GM19395 (cell line): ENCODE data around the gene EHMT1.

Experiments used
- ATAC-seq: cut with Tn5 transposase; IDR thresholded peaks from one replicate; pipeline ENCODE4 v1.9.1; 2021; ENCODE audit warnings: mild to moderate bottlenecking, moderate library complexity; ENCODE audit not compliant: unreplicated experiment

The EHMT1 gene

DNA sequence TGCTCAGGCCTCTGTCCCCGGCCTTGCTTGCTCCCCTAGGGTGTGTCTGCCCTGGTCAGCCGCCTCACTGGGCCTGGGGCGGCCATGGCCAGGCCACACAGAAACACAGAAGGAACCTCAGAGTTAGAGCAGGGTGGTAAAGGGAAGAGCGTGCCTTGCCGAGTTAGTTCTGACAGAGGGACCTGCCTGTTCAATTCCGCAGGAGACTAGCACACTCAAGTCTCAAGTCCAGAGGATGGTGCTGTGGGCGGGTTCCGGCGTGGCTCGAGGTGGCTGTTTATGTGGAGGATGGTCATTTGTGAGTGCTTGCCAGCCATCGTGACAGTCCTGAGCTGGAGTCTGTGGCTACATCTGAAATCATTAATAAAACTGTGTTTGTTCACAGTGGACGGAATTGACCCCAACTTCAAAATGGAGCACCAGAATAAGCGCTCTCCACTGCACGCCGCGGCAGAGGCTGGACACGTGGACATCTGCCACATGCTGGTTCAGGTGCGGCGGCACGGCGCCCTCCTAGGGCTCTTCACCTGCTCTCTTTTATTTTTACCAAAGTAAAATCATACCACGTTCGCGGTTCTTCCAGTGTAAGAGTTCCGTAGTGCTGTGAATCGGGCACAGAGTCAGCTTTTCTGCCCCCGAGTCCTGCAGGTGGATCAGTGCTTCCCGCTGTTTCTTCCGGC is 163.2 kb downstream of the EHMT1 start:
- no peak for ATAC-seq

DNA sequence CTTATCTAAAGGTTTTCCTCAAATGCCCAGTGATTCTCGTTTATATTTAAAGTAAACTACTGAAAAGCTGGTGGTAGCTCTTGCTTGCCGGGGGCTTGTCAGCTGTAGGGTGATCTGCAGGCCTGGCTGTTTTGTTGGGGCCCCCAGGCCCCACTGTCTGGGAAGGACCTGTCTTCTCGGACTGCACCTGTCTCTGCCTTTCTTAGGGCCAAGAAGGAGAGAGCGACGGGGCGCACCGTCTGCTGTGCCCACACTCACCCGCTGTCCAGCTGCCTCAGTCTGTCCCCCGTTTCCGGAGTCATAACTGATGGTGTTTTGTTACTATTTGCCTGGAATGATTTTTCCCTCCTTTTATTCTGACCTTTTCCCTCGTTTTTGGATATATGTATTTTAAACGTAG is 164.7 kb downstream of the EHMT1 start:
- ATAC-seq, result no peak

DNA sequence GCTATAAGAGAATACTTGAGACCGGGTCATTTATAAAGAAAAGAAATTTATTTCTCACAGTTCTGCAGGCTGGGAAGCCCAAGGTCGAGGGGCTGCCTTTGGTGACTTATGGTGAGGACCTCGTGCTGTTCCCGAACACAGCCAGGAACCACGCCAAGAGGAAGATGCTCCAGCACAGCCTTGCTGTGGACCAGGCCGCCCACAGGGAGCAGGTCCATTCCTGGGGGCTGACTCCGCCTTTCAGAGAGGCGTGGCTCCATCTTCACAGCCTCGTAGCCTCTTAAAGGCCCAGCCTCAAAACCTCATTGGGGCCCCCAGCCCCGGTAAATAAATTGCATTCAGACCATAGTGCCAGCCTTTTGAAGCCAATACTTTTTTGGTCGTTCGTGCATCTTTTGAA is 165.2 kb downstream of the EHMT1 start:
- no peak for ATAC-seq

DNA sequence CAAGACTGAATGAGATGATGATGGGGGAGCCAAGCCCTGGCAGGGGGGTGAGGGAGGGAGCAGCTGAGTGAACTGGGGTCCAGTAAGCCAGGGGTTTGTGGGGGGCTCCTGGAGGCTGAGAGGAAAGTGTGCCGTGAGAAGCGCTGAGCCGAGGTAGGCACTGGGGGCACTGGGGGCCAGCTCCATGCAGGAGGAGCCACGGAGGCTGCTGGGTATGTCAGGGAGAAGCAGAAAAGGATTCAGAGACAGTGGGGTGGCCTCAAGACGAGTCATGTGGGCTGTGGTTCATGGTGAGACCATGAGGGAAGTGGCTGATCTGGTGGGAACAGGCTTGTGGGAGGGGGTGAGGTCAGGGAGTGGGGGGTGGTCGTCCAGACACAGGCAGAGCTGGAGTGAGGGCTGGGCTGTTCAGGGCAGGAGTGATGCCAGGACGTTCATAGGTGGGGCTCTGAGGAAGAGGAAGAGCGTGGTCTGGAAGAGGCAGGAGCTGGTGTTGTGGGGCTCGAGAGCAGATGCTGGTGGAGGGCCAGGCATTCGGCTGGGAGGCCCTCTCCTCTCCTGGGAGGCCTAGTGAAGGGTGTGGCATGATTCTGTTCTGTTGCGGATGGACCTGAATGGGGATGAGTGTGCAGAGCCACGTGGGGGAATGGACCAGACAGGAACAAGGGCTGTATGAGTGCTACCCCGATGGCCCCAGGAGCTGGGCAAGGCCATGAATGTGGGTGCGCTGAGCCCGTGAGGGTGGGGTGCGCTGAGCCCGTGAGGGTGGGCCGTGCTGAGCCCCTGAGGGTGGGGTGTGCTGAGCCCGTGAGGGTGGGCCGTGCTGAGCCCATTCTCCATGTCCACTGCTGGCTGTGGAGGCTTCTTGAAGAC is 166.1 kb downstream of the EHMT1 start:
- ATAC-seq, result no peak

DNA sequence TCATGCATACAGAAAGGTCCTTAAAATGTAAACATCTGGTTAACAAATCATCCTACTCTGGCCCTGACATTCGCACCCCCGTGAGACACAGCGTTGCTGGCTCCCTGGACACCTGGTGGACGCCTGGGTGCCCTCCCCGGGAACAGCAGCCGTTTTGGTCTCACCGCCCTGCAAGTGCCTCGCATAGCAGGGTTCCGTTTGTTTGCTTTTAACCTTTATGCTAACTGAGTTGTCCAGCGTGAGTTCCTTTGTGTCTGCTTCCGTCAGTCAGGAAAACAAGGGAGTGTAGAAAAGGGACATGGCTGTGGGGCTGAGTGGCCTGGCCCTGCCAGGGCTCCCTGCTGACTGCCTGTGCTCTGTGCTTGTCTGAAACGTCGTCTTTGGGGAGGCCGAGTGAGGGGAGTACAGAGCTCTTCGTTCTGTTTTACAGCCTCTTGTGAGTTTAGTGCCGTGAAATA is 166.9 kb downstream of the EHMT1 start:
- ATAC-seq, result no peak

DNA sequence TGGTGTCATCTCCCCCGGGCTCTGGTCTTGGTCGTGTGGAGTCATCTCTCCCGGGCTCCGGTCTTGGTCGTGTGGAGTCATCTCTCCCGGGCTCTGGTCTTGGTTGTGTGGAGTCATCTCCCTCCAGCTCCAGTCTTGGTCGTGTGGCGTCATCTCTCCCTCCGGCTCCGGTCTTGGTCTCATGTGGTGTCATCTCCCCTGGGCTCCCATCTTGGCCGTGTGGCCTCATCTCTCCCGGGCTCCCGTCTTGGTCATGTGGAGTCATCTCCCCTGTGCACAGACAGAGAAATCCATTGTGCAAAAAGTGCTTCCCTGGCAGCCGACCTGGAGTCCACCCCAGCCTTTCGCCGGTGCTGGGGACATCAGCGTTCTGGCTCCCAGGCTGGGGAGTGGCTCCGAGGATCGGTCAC is 167.7 kb downstream of the EHMT1 start:
- ATAC-seq, result no peak

DNA sequence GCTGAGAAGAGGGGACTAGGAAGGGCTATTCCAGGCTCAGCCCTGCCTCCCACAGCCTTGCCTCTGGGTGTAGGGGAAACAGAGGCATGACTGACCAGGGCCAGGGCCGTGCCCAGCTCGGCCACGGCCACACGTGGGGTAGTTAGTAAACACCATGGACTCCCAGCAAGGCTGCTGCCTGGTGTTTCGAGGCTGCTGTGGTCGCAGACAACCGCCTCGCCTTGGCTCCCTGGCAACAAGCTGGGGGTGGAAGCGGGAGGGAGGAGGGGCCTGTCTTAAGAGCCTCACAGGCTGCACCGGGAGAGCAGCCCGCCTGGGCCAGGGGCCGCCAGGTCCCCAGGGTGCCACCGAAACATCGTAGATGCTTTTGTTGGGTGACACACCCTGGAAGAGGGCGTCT is 168.6 kb downstream of the EHMT1 start:
- ATAC-seq, result no peak

DNA sequence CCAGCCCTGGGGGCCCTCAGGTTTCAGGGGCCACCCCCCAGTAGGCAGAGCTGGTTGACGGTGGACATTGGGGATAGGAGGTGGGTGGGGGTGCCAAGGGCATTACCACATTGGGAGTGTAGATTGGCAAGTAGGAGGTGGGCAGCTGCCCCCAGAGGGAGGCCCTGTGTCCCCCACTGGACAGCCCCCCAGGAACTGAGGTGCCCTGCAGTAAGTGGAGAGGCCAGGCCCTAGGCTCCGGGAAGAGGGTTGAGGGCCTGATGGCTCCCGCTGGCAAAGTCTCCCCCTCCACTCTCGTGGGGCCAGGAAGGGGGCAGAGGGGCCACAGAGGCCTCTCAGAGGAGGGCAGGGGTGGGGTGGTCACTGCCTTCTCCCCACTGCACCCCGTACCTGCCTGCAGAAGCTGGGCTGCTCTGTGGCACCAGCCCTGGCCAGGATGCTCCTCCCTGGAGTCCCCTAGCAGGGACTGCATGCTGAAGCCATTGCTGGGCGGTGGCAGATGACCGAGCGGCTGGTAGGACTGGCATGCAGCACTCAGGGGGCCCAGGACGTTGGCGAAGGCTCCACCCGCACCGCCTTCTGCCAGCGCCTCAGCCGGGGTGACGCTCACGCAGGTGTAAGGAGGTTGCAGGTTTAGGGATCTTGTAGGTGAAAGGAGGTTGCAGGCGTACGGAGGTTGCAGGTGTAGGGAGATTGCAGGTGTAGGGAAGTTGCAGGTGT is 169.1 kb downstream of the EHMT1 start:
- no peak for ATAC-seq

DNA sequence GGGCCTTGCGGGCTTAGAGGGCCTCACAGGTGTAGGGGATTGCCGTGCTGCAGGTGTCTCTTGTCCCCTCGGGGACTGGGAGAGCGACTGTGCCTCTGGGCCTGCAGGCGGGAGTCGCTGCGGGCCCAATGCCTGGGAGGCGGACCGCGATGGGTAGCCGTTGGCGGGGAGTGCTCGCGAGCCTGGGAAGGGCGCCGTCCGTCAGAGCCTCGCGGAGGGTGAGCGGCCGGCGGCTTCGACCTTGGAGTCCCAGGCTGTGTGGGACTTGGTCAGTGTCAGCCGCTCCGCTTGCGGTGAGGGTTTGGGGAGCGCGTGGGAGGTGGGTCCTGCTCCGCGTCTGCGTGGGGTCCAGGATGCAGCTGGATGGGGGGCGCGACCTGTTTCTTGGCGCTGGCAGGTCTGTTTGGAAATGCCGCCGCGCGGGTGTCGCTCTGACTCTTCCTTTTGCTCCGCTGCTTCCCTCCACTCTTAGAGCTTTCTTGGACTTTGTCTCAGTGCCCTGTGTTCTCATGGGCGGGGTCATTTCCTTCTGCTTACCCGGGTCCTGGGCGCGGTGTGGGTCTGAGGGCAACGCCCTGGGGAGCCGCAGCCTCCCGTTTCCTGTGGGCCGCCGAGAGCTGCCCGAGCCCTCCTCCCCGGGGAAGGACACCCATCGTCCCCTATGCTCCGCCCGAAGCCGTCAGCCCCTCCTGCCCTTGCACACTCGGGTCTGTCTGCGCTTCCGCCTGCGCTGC is 169.9 kb downstream of the EHMT1 start:
- no peak for ATAC-seq

DNA sequence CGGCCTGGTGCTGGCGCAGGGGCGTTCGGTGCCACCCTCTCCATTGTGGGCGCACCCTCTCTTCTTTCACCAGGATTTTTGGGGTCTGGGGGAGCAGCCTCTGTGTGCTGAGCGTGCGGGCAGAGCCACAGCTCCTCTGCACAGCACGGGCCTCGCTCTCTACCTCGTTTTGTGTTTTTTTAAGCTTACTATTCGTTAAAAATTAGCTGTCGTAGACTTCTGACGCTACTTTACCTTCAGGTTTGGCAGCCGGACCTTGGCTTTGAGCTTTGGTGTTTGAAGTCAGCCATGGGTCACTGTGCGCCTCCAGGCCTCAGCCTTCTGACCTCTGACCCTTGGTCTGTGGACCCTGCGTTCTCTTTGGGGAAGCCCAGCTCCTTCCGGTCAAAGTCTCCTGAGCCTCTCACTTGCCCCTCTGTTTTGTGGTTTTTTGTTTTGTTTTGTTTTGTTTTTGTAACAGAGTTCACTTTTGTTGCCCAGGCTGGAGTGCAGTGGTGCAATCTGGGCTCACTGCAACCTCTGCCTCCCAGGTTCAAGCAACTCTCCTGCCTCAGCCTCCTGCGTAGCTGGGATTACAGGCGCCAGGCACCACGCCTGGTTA is 170.6 kb downstream of the EHMT1 start:
- no peak for ATAC-seq

DNA sequence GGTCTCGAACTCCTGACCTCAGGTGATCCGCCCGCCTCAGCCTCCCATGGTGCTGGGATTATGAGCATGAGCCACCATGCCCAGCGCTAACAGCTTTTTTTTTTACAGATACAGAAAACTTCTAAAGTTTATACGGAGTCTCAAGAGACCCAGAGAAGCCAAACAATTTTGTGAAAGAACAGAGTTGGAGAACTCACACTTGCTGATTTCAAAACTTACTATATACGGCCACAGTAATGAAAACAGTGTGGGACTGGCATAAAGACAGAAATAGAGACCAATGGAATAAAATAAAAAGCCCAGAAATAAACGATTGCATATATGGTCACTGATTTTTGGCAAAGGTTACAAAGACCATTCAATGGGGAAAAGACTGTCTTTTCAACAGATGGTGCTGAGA is 173.1 kb downstream of the EHMT1 start:
- no peak for ATAC-seq

DNA sequence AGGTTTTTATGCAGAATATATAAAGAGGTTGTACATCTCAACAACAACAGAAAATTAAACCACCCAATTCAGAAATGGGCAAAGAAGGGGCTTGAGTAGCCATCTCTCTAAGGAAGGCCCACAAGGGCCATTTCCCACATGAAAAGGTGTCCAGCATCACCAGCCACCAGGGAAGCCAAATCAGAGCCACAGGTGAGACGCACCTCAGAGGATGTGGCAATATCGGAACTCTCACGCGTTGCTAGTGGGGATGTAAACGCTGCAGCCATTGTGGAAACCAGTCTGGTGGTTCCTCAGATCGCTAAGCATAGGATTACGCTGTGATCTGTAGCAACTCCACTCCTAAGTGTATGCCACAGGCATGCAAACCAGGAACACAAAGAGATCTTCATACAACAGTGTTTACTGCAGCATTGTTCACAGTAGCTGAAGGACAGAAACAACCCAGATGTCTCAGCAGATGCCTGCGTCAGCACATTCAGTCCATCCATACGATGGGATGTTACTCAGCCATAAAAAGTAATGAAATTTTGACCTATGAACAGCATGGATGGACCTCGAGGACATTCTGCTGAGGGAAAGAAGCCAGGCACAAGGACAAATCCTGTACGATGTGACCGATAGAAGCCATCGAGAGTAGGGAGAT is 174.5 kb downstream of the EHMT1 start:
- no peak for ATAC-seq

DNA sequence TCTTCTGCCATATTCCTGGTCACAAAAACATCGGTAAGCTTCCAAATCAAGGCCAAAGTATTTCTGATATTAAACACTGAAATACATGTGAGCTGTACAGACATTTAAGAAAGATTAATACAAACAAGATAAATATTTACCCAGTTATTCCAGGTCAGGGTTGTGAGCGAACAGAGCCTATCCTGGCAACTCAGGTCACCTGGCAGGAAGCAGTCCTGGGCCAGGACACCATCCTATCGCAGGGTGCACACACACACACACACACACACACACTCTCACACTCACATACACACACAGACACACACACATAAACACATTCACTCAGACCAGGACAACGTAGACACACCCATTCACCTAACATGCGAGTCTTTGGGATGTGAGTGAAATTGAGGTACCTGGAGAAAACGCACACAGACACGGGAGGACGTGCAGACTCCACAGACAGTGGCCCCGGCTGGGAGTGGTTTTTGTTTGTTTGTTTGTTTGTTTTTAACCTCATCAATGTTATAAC is 176.4 kb downstream of the EHMT1 start:
- no peak for ATAC-seq

DNA sequence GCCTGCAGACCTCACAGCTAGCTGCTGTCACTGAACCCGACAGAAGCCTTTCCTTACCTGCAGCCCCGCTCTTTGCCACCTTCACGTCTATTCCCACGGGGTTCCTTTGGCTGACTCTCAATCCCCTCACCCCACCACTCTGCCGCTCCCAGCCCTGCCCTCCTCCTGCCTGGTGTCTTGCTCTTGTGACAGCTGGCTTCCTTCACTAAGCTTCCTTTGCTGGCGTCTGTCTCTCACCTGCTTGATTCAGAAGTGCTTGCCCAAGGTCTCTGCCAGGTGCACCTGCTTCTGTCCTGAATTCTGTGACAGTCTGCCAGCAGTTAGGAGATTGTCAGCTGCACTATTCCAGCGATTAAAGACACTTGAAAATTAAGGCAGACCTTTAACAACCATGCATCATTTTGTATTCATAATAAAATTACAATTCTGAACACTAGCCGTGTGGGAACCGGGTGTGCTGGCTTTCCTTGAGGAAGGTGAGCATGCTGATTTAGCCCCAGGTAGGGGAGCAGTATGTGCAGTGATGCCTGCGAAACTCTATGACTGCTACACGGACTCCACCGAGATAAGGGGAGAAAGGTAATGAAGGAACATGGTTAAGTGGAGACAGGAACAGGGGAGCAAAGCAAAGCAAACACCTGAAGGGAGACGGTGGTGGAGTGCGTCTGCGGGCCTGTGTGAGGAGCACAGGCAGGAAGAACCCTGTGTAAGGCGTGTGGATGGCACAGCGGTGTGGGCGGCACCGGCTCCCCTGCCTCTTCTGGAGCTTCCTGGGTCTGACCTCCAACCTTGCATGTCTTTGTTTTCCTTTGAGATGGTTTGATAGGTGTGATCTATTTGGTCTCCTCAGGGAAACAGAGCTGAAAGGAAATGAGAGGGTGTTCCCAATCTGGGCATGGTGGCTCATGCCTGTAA is 178.7 kb downstream of the EHMT1 start:
- ATAC-seq, result no peak

DNA sequence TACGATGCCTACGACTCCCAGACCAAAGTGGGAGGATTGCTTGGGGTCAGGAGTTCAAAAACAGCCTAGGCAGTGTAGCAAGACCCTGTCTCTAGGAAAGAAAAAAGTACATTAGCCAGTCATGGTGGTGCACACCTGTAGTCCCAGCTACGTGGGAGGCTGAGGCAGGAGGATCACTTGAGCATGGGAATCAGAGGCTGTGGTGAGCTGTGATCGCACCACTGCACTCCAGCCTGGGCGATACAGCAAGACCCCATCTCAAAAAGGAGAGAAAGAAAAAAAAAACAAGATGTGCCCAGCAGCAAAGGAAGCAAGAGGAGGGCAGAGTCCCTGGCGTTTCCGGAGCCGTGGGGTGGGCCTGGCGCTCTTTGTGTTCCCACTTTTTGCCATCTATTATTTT is 179.3 kb downstream of the EHMT1 start:
- no peak for ATAC-seq

DNA sequence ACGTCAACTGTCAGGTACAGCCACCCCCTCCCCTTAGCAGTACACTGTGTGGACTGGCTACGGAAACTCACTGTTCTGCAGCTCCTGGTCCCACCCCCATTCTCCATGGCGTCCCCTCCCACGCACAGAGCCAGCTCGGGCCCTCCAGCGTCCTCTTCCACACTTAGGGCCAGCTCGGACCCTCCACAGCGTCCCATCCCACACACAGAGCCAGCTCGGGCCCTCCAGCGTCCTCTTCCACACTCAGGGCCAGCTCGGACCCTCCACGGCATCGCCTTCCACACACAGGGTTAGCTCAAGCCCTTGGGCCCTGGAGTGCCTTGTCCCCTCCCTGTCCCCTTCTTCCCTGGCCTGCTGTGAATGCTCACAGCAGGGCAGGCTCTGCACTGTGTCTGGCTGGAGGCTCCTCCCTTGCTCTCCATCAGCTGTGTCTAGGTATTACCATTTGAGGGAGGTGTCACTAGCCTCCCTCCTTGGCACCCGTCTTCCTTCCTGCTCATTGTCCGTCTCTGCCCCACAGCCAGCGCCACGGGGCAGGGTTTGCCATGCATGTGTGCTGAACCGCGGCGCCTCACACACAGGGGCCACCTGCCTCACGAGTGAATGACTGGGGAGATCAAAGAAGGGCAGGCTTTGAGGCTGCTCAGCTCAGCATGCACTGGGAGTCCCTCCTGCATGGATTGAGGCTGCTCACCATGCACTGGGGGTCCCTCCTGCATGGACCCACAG is 180.3 kb downstream of the EHMT1 start:
- ATAC-seq, result no peak

DNA sequence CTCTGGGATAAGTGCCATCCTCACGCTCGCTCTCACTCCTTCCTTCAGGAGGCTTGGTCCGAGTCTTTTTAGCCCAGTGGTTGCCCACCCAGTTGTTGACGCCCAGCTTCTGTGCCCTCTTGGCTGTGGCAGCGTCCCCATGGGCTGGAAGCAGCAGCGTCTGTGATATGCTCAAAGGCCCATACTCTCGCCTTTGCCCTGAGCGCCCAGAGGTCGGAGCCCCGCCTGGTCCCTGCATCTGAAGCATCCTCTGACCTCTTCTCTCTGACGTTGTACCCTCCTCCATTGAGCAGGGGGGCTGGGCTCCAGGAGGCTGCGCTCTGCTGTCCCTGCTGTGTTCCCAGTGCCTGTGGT is 180.8 kb downstream of the EHMT1 start:
- ATAC-seq, result no peak
